ENCODE data around the gene CDC42BPA. TPM values are rescaled to one million over a fixed set of nuclear protein-coding genes. Genes with fewer than 3 reads are reported as not detected.

Gene CDC42BPA
- total and polyA plus RNA-seq, 2 of the 8 experiments (the other 6 are each of a cell fraction or from before 2014, with no cell fraction given), result 7.1 to 28.5 TPM

GRCh38 chr1:227272428-227272827, 45.9 kb downstream of the CDC42BPA start:
- Histone ChIP-seq H3K9ac (replicated peaks in 1 of 4; ENCODE audit: extremely low read depth in 1 of 4, low read depth in 3 of 4, low read length in 3 of 4) (no peak overlapping the region), H3K4me1 (replicated peaks in 1 of 4; ENCODE audit: control insufficient read depth in 3 of 4, insufficient read depth in 4 of 4, low read length in 3 of 4) (peaks cover 0 to 3% (median 0%) of the 10 kb centered on the region in 4 experiments; a peak in 1 of 7 replicates), H3K27me3 (replicated peaks in 1 of 4; ENCODE audit: control insufficient read depth in 3 of 4, extremely low read depth in 1 of 4, insufficient read depth in 3 of 4, low read length in 3 of 4) (no peaks in the 10 kb centered on the region), H3K9me3 (ENCODE audit: insufficient read depth in 2 of 2, low read depth in 1 of 2, low read length in 1 of 2) (peaks cover 0 to 11% of the 10 kb centered on the region in 2 experiments; a peak in 2 of 4 replicates), H2BK20ac (ENCODE audit: low read length) (no peak overlapping the region), H3K79me1 (ENCODE audit: low read depth, low read length) (no peaks in the 10 kb centered on the region; the same call in 1 of the 2 replicates), H3K56ac (replicated peaks; ENCODE audit: insufficient read length, low read depth, low read length) (no peak overlapping the region), H4K8ac (ENCODE audit: extremely low read depth, insufficient read depth, low read length) (no peak overlapping the region), H3K27ac (ENCODE audit: low read depth, low read length) (no peak overlapping the region), H2BK120ac (replicated peaks; ENCODE audit: low read depth, low read length) (no peak overlapping the region), H2AK5ac (ENCODE audit: low read depth, low read length) (no peak overlapping the region), H2BK5ac (ENCODE audit: low read depth, low read length) (no peak overlapping the region), H4K91ac (replicated peaks; ENCODE audit: insufficient read length, low read length) (no peak overlapping the region), H2BK15ac (ENCODE audit: low read length) (no peak overlapping the region), H3K79me2 (ENCODE audit: control insufficient read depth in 1 of 2, insufficient read depth in 2 of 2, low read length in 2 of 2) (peaks cover 0 to 68% of the 10 kb centered on the region in 2 experiments; a peak in 2 of 4 replicates), H3K4me2 (ENCODE audit: insufficient read depth in 1 of 2, low read depth in 2 of 2, low read length in 2 of 2) (no peak overlapping the region), H3K36me3 (ENCODE audit: control insufficient read depth in 2 of 4, insufficient read depth in 4 of 4, low read length in 3 of 4) (peaks cover 0 to 6% (median 0%) of the 10 kb centered on the region in 4 experiments; a peak in 2 of 8 replicates), H2BK12ac (ENCODE audit: low read depth, low read length) (no peak overlapping the region), H2AFZ (ENCODE audit: low read length) (no peak overlapping the region), H3K23me2 (ENCODE audit: low read depth, low read length) (no peaks in the 10 kb centered on the region), H3K18ac (ENCODE audit: extremely low read depth, low read length) (no peak overlapping the region), H3K23ac (ENCODE audit: insufficient read length) (no peak overlapping the region), H3K4ac (replicated peaks; ENCODE audit: insufficient read length, low read depth, low read length) (no peak overlapping the region), H4K20me1 (replicated peaks in 1 of 2; ENCODE audit: control insufficient read depth in 1 of 2, insufficient read depth in 2 of 2, low read length in 2 of 2) (peaks cover 0 to 2% of the 10 kb centered on the region in 2 experiments), H3K4me3 (ENCODE audit: extremely low read depth in 1 of 4, insufficient read depth in 2 of 4, low read depth in 3 of 4, low read length in 4 of 4) (no peak overlapping the region), H4K5ac (ENCODE audit: insufficient read length, low read depth, low read length) (no peak overlapping the region), H3K14ac (ENCODE audit: insufficient read length) (no peak overlapping the region)
- CTCF ChIA-PET (ENCODE audit: partially characterized antibody), result no interaction called here
- no peak for FAIRE-seq
- POLR2A ChIA-PET (ENCODE audit: partially characterized antibody), result no interaction called here
- DNase-seq (ENCODE audit: low read depth in 1 of 2, low spot score in 2 of 2), result no peak
- TF ChIP-seq BCL11A (IDR thresholded peaks at IDR 0.05; ENCODE audit: low read depth in 2 of 2, low read length in 2 of 2) (no peak), KDM1A (IDR thresholded peaks at IDR 0.05; ENCODE audit: borderline replicate concordance, low read length) (no peak), CEBPB (IDR thresholded peaks at IDR 0.05; ENCODE audit: low read depth, low read length) (no peak), GABPA (IDR thresholded peaks at IDR 0.05; ENCODE audit: borderline replicate concordance, insufficient read depth, low read length) (no peak), BACH1 (IDR thresholded peaks at IDR 0.05; ENCODE audit: low read length) (no peak), EZH2 (IDR thresholded peaks at IDR 0.05; ENCODE audit: low read depth, low read length, severe bottlenecking) (no peak), KDM5A (IDR thresholded peaks at IDR 0.05; ENCODE audit: low read length) (no peak), SRF (IDR thresholded peaks at IDR 0.05; ENCODE audit: low read depth, low read length) (no peak), ATF2 (IDR thresholded peaks at IDR 0.05; ENCODE audit: low read length) (no peak), RFX5 (IDR thresholded peaks at IDR 0.05; ENCODE audit: borderline replicate concordance, low read depth, low read length) (no peak), NANOG (IDR thresholded peaks at IDR 0.05; ENCODE audit: insufficient read depth, low read depth, low read length, poor library complexity, severe bottlenecking) (no peak), JUND (IDR thresholded peaks at IDR 0.05; ENCODE audit: low read length) (no peak), TEAD4 (IDR thresholded peaks at IDR 0.05; ENCODE audit: low read depth, low read length) (no peak), TAF7 (optimal IDR thresholded peaks at IDR 0.05; ENCODE audit: borderline replicate concordance, low read depth, low read length) (no peak)

All from H1 (cell line).